Astrocyte (in vitro differentiated cells and primary cell): ENCODE data around the gene PODN.

Experiments
- CTCF ChIP-seq: IDR thresholded peaks from 2 replicates; pipeline ENCODE4 v1.5.1; 2011; ENCODE audit warnings: low read depth, mild to moderate bottlenecking, inconsistent platforms, low read length, moderate library complexity; ENCODE audit not compliant: insufficient read depth
- EZH2 ChIP-seq: IDR thresholded peaks from 2 replicates; pipeline ENCODE4 v1.6.1; 2012; ENCODE audit warnings: mild to moderate bottlenecking, low read length, inconsistent platforms; ENCODE audit not compliant: insufficient read depth

- TF ChIP-seq CTCF (no peak), EZH2 (no peak)
Observed at GRCh38 chr1:53049574-53049967, 12.4 kb upstream of the PODN start.
